H1 (cell line): ENCODE data around the gene FHAD1. TPM values are rescaled to one million over a fixed set of nuclear protein-coding genes. Genes with fewer than 3 reads are reported as not detected.

Experiments used
- CTCF ChIA-PET: fragments of 300-600 bp; sonication (Branson Sonifier 250); formaldehyde crosslinking; loops from one replicate; lab custom pipeline; 2021; ENCODE audit not compliant: partially characterized antibody; lab: Charles Lee
- POLR2A ChIA-PET: fragments of 300-600 bp; sonication (Branson Sonifier 250); formaldehyde crosslinking; loops from one replicate; lab custom pipeline; 2021; ENCODE audit warnings: inconsistent platforms; ENCODE audit not compliant: partially characterized antibody; lab: Charles Lee
- DNase-seq, 2 experiments: peaks; one replicate each; pipeline versions ENCODE4 v3.0.0 to v3.0.0-alpha.2; 2010 to 2022; ENCODE audit warnings: low spot score in 2 of 2, low read depth in 1 of 2, mixed read lengths in 1 of 2
- FAIRE-seq: peaks from 2 replicates; lab custom pipeline; 2011; peaks lifted over from hg19 to GRCh38; lab: Jason Lieb, UNC
- H2AFZ ChIP-seq: 2 replicates; pipeline ENCODE4 v1.8.1; 2012; ENCODE audit warnings: low read length, inconsistent platforms
- H2AK5ac ChIP-seq: 2 replicates; pipeline ENCODE4 v1.6.1; 2013; ENCODE audit warnings: low read depth, low read length
- H2BK120ac ChIP-seq: replicated peaks from 2 replicates; pipeline ENCODE3; 2013; ENCODE audit warnings: low read depth, low read length, inconsistent platforms
- H2BK12ac ChIP-seq: 2 replicates; pipeline ENCODE4 v1.6.1; 2013; ENCODE audit warnings: low read depth, low read length
- H2BK15ac ChIP-seq: 2 replicates; pipeline ENCODE4 v1.6.1; 2013; ENCODE audit warnings: low read length
- H2BK20ac ChIP-seq: 2 replicates; pipeline ENCODE4 v1.6.1; 2013; ENCODE audit warnings: low read length
- H2BK5ac ChIP-seq: 2 replicates; pipeline ENCODE4 v1.6.1; 2013; ENCODE audit warnings: low read depth, low read length
- H3K14ac ChIP-seq: 2 replicates; pipeline ENCODE4 v1.6.1; 2013; ENCODE audit warnings: inconsistent platforms; ENCODE audit not compliant: insufficient read length
- H3K18ac ChIP-seq: 2 replicates; pipeline ENCODE4 v1.6.1; 2013; ENCODE audit warnings: low read length; ENCODE audit errors: extremely low read depth
- H3K23ac ChIP-seq: 2 replicates; pipeline ENCODE4 v1.6.1; 2013; ENCODE audit warnings: inconsistent platforms; ENCODE audit not compliant: insufficient read length
- H3K23me2 ChIP-seq: 2 replicates; pipeline ENCODE4 v1.6.1; 2013; ENCODE audit warnings: low read depth, low read length
- H3K27ac ChIP-seq: 2 replicates; pipeline ENCODE4 v1.6.1; 2011; ENCODE audit warnings: low read depth, low read length, inconsistent platforms
- H3K27me3 ChIP-seq, 4 experiments: replicated peaks in 1 of 4; 1 replicate in 1 of 4; 2 replicates in 3 of 4; pipeline versions ENCODE4 v1.6.1 to v1.8.1; 2011 to 2013; ENCODE audit warnings: low read length in 3 of 4, mild to moderate bottlenecking in 3 of 4, inconsistent platforms in 2 of 4, mixed read lengths in 2 of 4, moderate library complexity in 1 of 4; ENCODE audit not compliant: control insufficient read depth in 3 of 4, insufficient read depth in 3 of 4; ENCODE audit errors: extremely low read depth in 1 of 4
- H3K36me3 ChIP-seq, 4 experiments: 2 replicates each; pipeline versions ENCODE4 v1.6.1 to v1.8.1; 2011 to 2013; ENCODE audit warnings: mild to moderate bottlenecking in 4 of 4, low read length in 3 of 4, moderate library complexity in 2 of 4, control low read depth in 1 of 4, inconsistent platforms in 1 of 4; ENCODE audit not compliant: insufficient read depth in 4 of 4, control insufficient read depth in 2 of 4
- H3K4ac ChIP-seq: replicated peaks from 2 replicates; pipeline ENCODE3; 2013; ENCODE audit warnings: low read length, low read depth, mixed read lengths, inconsistent platforms; ENCODE audit not compliant: insufficient read length
- H3K4me1 ChIP-seq, 4 experiments: replicated peaks in 1 of 4; 1 replicate in 1 of 4; 2 replicates in 3 of 4; pipeline versions ENCODE4 v1.6.1 to v1.8.1; 2011 to 2013; ENCODE audit warnings: low read length in 3 of 4, inconsistent platforms in 2 of 4, mixed read lengths in 1 of 4; ENCODE audit not compliant: insufficient read depth in 4 of 4, control insufficient read depth in 3 of 4
- H3K4me2 ChIP-seq, 2 experiments: 2 replicates each; pipeline versions ENCODE4 v1.6.1 to v1.8.1; 2011 to 2013; ENCODE audit warnings: low read depth in 2 of 2, low read length in 2 of 2, control low read depth in 1 of 2, inconsistent platforms in 1 of 2, mild to moderate bottlenecking in 1 of 2; ENCODE audit not compliant: insufficient read depth in 1 of 2
- H3K4me3 ChIP-seq, 4 experiments: fragments of 200-600, 300-600 bp in 1 of 4; sonication (generic), shearing (Covaris generic), sonication (Bioruptor Twin) in 1 of 4; 2 replicates each; pipeline versions ENCODE4 v1.5.1 to v1.8.1; 2011 to 2016; ENCODE audit warnings: low read length in 4 of 4, low read depth in 3 of 4, control low read depth in 2 of 4, inconsistent platforms in 2 of 4, mild to moderate bottlenecking in 2 of 4, mixed read lengths in 1 of 4, moderate library complexity in 1 of 4; ENCODE audit not compliant: insufficient read depth in 2 of 4; ENCODE audit errors: extremely low read depth in 1 of 4
- H3K56ac ChIP-seq: replicated peaks from 2 replicates; pipeline ENCODE3; 2013; ENCODE audit warnings: low read depth, mild to moderate bottlenecking, mixed read lengths, low read length, inconsistent platforms; ENCODE audit not compliant: insufficient read length
- H3K79me1 ChIP-seq: 2 replicates; pipeline ENCODE4 v1.6.1; 2013; ENCODE audit warnings: low read depth, low read length, control low read depth
- H3K79me2 ChIP-seq, 2 experiments: 2 replicates each; pipeline versions ENCODE4 v1.6.1 to v1.8.1; 2012 to 2013; ENCODE audit warnings: low read length in 2 of 2, mild to moderate bottlenecking in 2 of 2, inconsistent platforms in 1 of 2; ENCODE audit not compliant: insufficient read depth in 2 of 2, control insufficient read depth in 1 of 2
- H3K9ac ChIP-seq, 4 experiments: replicated peaks in 1 of 4; 1 replicate in 1 of 4; 2 replicates in 3 of 4; pipeline versions ENCODE4 v1.6.1 to v1.8.1; 2011 to 2013; ENCODE audit warnings: low read depth in 3 of 4, low read length in 3 of 4, control low read depth in 2 of 4, mild to moderate bottlenecking in 2 of 4, moderate library complexity in 2 of 4, inconsistent platforms in 1 of 4; ENCODE audit errors: extremely low read depth in 1 of 4
- H3K9me3 ChIP-seq, 2 experiments: 2 replicates each; pipeline versions ENCODE4 v1.6.1 to v1.8.1; 2012 to 2013; ENCODE audit warnings: mild to moderate bottlenecking in 2 of 2, moderate library complexity in 2 of 2, control low read depth in 1 of 2, inconsistent platforms in 1 of 2, low read depth in 1 of 2, low read length in 1 of 2, mixed read lengths in 1 of 2; ENCODE audit not compliant: insufficient read depth in 2 of 2
- H4K20me1 ChIP-seq, 2 experiments: replicated peaks in 1 of 2; 2 replicates each; pipeline versions ENCODE3 to v1.8.1; 2011 to 2013; ENCODE audit warnings: inconsistent platforms in 2 of 2, low read length in 2 of 2, mild to moderate bottlenecking in 1 of 2; ENCODE audit not compliant: insufficient read depth in 2 of 2, control insufficient read depth in 1 of 2
- H4K5ac ChIP-seq: 2 replicates; pipeline ENCODE4 v1.6.1; 2013; ENCODE audit warnings: low read length, low read depth, mixed read lengths, inconsistent platforms; ENCODE audit not compliant: insufficient read length
- H4K8ac ChIP-seq: 2 replicates; pipeline ENCODE4 v1.8.0; 2013; ENCODE audit warnings: mild to moderate bottlenecking, moderate library complexity, low read length, inconsistent platforms; ENCODE audit not compliant: insufficient read depth; ENCODE audit errors: extremely low read depth
- H4K91ac ChIP-seq: replicated peaks from 2 replicates; pipeline ENCODE3; 2013; ENCODE audit warnings: low read length, mixed read lengths, inconsistent platforms; ENCODE audit not compliant: insufficient read length
- BACH1 ChIP-seq: IDR thresholded peaks from 2 replicates; pipeline ENCODE4 v1.6.1; 2012; ENCODE audit warnings: low read length, improper control_type of control experiment
- BCL11A ChIP-seq, 2 experiments: IDR thresholded peaks; one replicate each; pipeline ENCODE4 v1.6.1; 2011; ENCODE audit warnings: low read depth in 2 of 2, low read length in 2 of 2, mild to moderate bottlenecking in 2 of 2
- CREB1 ChIP-seq: IDR thresholded peaks from 2 replicates; pipeline ENCODE4 v1.6.1; 2012; ENCODE audit warnings: inconsistent platforms
- EP300 ChIP-seq, 2 experiments: IDR thresholded peaks; 1 replicate in 1 of 2; 2 replicates in 1 of 2; pipeline ENCODE4 v1.6.1; 2011 to 2012; ENCODE audit warnings: low read depth in 2 of 2, low read length in 2 of 2, mild to moderate bottlenecking in 2 of 2, borderline replicate concordance in 1 of 2, inconsistent platforms in 1 of 2, moderate library complexity in 1 of 2
- KDM4A ChIP-seq: IDR thresholded peaks from one replicate; pipeline ENCODE4 v1.7.1; 2012; ENCODE audit warnings: low read depth, mild to moderate bottlenecking, moderate library complexity, low read length, inconsistent platforms; ENCODE audit not compliant: severe bottlenecking
- NRF1 ChIP-seq: IDR thresholded peaks from 2 replicates; pipeline ENCODE4 v1.6.1; 2011; ENCODE audit warnings: mild to moderate bottlenecking, low read depth, low read length, improper control_type of control experiment
- RAD21 ChIP-seq, 2 experiments: IDR thresholded peaks in 1 of 2; conservative IDR thresholded peaks in 1 of 2; 2 replicates each; pipeline ENCODE4 v1.6.1; 2011; ENCODE audit warnings: low read depth in 2 of 2, low read length in 2 of 2, improper control_type of control experiment in 1 of 2, inconsistent platforms in 1 of 2, mild to moderate bottlenecking in 1 of 2, moderate library complexity in 1 of 2
- SRF ChIP-seq: IDR thresholded peaks from 2 replicates; pipeline ENCODE4 v1.6.1; 2011; ENCODE audit warnings: mild to moderate bottlenecking, low read depth, low read length, moderate library complexity
- TEAD4 ChIP-seq: IDR thresholded peaks from 2 replicates; pipeline ENCODE4 v1.6.1; 2012; ENCODE audit warnings: low read depth, low read length, inconsistent platforms, mixed read lengths
- WGBS, 2 experiments: shearing (Covaris generic) in 1 of 2; methylation state at CpG; one replicate each; pipeline versions ENCODE4 v1.1.6 to v1.1.7; 2013 to 2015; ENCODE audit warnings: low lambda C conversion rate in 2 of 2, mixed read lengths in 2 of 2, inconsistent platforms in 1 of 2, low coverage in 1 of 2, missing lambda C conversion rate in 1 of 2; ENCODE audit not compliant: insufficient replicate concordance in 2 of 2, insufficient coverage in 1 of 2, insufficient read length in 1 of 2; ENCODE audit errors: extremely low coverage in 1 of 2, missing lambda C conversion rate in 1 of 2; 5-methylcytosine and 5-hydroxymethylcytosine counted together
- polyA plus RNA-seq, 7 experiments: library from polyadenylated mRNA; depleted of rRNA in 3 of 7; stranded (reverse) in 5 of 7; unstranded in 2 of 7; fragments of >200 nt in 5 of 7; fragments of 200-250 nt in 2 of 7; gene quantifications; 1 replicate in 5 of 7; 2 replicates in 1 of 7; 4 replicates in 1 of 7; pipeline versions ENCODE4 v1.2.1 to v1.2.3, GENCODE V29; 2011 to 2013; ENCODE audit warnings: missing spikeins in 2 of 7, mixed read lengths in 2 of 7
- total RNA-seq: library from RNA; stranded (reverse); fragmentation: NEBNext Ultra II Directional; extraction: Animal tissue kit (Norgen Biotek cat#: 25700); gene quantifications from 2 replicates; pipeline ENCODE4 v1.2.1, GENCODE V29; 2021
- TF ChIP-seq, protein P1 (sequence below), 3 experiments: IDR thresholded peaks; 1 replicate in 2 of 3; 2 replicates in 1 of 3; pipeline versions ENCODE4 v1.5.1 to v1.6.1; 2011; ENCODE audit warnings: low read length in 3 of 3, mild to moderate bottlenecking in 3 of 3, inconsistent platforms in 2 of 3, low read depth in 1 of 3, moderate library complexity in 1 of 3; ENCODE audit not compliant: insufficient read depth in 1 of 3; ENCODE audit errors: control extremely low read depth in 1 of 3

Gene FHAD1
- total and polyA plus RNA-seq, 2 of the 8 experiments (the other 6 are each of a cell fraction or from before 2014, with no cell fraction given), result 0.39 to 0.69 TPM

DNA sequence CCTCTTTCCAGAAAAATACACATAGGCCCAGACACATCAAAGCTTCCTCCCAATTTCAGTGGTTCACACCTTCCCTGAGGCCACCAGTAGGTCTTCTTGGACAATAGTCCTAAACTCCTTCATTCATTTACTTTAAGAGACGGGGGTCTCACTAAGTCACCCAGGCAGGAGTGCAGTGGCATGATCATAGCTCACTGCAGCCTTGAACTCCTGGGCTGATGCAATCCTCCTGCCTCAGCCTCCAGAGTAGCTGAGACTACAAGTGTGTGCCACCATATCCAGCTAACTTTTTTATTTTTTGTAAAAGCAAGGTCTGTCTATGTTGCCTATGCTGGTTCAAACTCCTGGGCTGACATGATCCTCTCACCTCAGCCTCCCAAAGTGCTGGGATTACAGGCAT is 8.2 kb upstream of the FHAD1 start:
- no peak for DNase-seq
- H2BK12ac ChIP-seq, result no peak overlapping the region
- H3K9me3 ChIP-seq, result no peaks in the 10 kb centered on the region
- H2BK120ac ChIP-seq, result no peak overlapping the region
- no peak overlapping the region for H4K91ac ChIP-seq
- H3K56ac ChIP-seq, result no peak overlapping the region
- no peak overlapping the region for H3K9ac ChIP-seq
- H3K14ac ChIP-seq, result no peak overlapping the region
- H3K4me1 ChIP-seq, result peaks cover 0 to 4% (median 1%) of the 10 kb centered on the region in 4 experiments; a peak in 3 of 7 replicates
- H2BK5ac ChIP-seq, result no peak overlapping the region
- H3K79me1 ChIP-seq, result no peaks in the 10 kb centered on the region
- H3K79me2 ChIP-seq, result no peaks in the 10 kb centered on the region
- no peak overlapping the region for H3K4ac ChIP-seq
- H4K8ac ChIP-seq, result no peak overlapping the region
- no peaks in the 10 kb centered on the region for H3K27me3 ChIP-seq
- CTCF ChIA-PET, result interaction anchor here (0.6 to 1.2 kb wide), 4 partner anchors 23 to 38 kb away, joined by 3 to 4 read pairs (median 4); no protein-coding TSS in a partner anchor
- FAIRE-seq, result no peak
- no peak overlapping the region for H2BK15ac ChIP-seq
- H2AFZ ChIP-seq, result no peak overlapping the region
- no peak overlapping the region for H3K18ac ChIP-seq
- H4K5ac ChIP-seq, result no peak overlapping the region
- no peak overlapping the region for H3K27ac ChIP-seq
- H2AK5ac ChIP-seq, result no peak overlapping the region
- no peak overlapping the region for H3K4me3 ChIP-seq
- H2BK20ac ChIP-seq, result no peak overlapping the region
- no peaks in the 10 kb centered on the region for H3K36me3 ChIP-seq
- 80% methylated on average over 1 of the region's 1 CpG; no CpG with 5 or more reads in 1 of the 2 experiments for WGBS, 2 experiments
- POLR2A ChIA-PET, result interaction anchor here (1.5 kb wide), 1 partner anchor 9 kb away, joined by 4 read pairs; no protein-coding TSS in a partner anchor
- H3K4me2 ChIP-seq, result no peak overlapping the region
- no peaks in the 10 kb centered on the region for H4K20me1 ChIP-seq
- no peaks in the 10 kb centered on the region for H3K23me2 ChIP-seq
- H3K23ac ChIP-seq, result no peak overlapping the region
- TF ChIP-seq NRF1 (no peak), TEAD4 (no peak), RAD21 (IDR thresholded peaks at IDR 0.05 in 1 of 2, conservative IDR thresholded peaks at IDR 0.05 in 1 of 2; ENCODE audit: low read depth in 2 of 2, low read length in 2 of 2) (no peak), BACH1 (no peak), BCL11A (IDR thresholded peaks at IDR 0.05; ENCODE audit: low read depth in 2 of 2, low read length in 2 of 2) (no peak), SRF (no peak), KDM4A (no peak), EP300 (IDR thresholded peaks at IDR 0.05; ENCODE audit: borderline replicate concordance in 1 of 2, low read depth in 2 of 2, low read length in 2 of 2) (no peak), CREB1 (no peak)
- TF ChIP-seq, protein P1, sequence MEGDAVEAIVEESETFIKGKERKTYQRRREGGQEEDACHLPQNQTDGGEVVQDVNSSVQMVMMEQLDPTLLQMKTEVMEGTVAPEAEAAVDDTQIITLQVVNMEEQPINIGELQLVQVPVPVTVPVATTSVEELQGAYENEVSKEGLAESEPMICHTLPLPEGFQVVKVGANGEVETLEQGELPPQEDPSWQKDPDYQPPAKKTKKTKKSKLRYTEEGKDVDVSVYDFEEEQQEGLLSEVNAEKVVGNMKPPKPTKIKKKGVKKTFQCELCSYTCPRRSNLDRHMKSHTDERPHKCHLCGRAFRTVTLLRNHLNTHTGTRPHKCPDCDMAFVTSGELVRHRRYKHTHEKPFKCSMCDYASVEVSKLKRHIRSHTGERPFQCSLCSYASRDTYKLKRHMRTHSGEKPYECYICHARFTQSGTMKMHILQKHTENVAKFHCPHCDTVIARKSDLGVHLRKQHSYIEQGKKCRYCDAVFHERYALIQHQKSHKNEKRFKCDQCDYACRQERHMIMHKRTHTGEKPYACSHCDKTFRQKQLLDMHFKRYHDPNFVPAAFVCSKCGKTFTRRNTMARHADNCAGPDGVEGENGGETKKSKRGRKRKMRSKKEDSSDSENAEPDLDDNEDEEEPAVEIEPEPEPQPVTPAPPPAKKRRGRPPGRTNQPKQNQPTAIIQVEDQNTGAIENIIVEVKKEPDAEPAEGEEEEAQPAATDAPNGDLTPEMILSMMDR (IDR thresholded peaks at IDR 0.05; ENCODE audit: control extremely low read depth in 1 of 3, insufficient read depth in 1 of 3, low read depth in 1 of 3, low read length in 3 of 3), result no peak
